SK-N-SH treated with all-trans-retinoic acid at 6 μM for 48 hours (cell line): ENCODE data around the gene SUGCT.

Source experiments
- ATAC-seq: fragments of 200-7000 bp; cut with Tn5 transposase; 3 replicates; pipeline ENCODE4 v1.9.1; 2020; ENCODE audit warnings: mild to moderate bottlenecking, moderate library complexity
- CREB5 ChIP-seq: fragments of 250-450 bp; sonication (Bioruptor Pico); IDR thresholded peaks from 2 replicates; pipeline ENCODE4 v1.5.1; 2020; ENCODE audit warnings: low read depth, mild to moderate bottlenecking, moderate library complexity
- CSDC2 ChIP-seq: fragments of 250-450 bp; sonication (Bioruptor Pico); IDR thresholded peaks from 2 replicates; pipeline ENCODE4 v1.5.0; 2020; ENCODE audit warnings: mild to moderate bottlenecking, moderate library complexity
- ESRRG ChIP-seq: fragments of 250-450 bp; sonication (Bioruptor Pico); IDR thresholded peaks from 2 replicates; pipeline ENCODE4 v1.6.1; 2021; ENCODE audit warnings: mild to moderate bottlenecking
- ISL1 ChIP-seq: fragments of 250-450 bp; sonication (Bioruptor Pico); IDR thresholded peaks from 2 replicates; pipeline ENCODE4 v2.1.2; 2022; ENCODE audit warnings: mild to moderate bottlenecking, moderate library complexity
- OSR1 ChIP-seq: fragments of 250-450 bp; sonication (Bioruptor Pico); IDR thresholded peaks from 2 replicates; pipeline ENCODE4 v1.8.0; 2022; ENCODE audit warnings: moderate library complexity, mild to moderate bottlenecking, inconsistent platforms
- PATZ1 ChIP-seq: fragments of 250-450 bp; sonication (Bioruptor Pico); IDR thresholded peaks from 2 replicates; pipeline ENCODE4 v1.8.0; 2020; ENCODE audit warnings: mild to moderate bottlenecking, moderate library complexity, borderline replicate concordance
- PPARA ChIP-seq: fragments of 250-450 bp; sonication (Bioruptor Pico); IDR thresholded peaks from 2 replicates; pipeline ENCODE4 v1.5.0; 2020; ENCODE audit warnings: mild to moderate bottlenecking, borderline replicate concordance
- RARB ChIP-seq: fragments of 250-450 bp; sonication (Bioruptor Pico); IDR thresholded peaks from 2 replicates; pipeline ENCODE4 v1.8.0; 2021; ENCODE audit warnings: mild to moderate bottlenecking, moderate library complexity
- SNAI2 ChIP-seq: fragments of 250-450 bp; sonication (Bioruptor Pico); IDR thresholded peaks from 2 replicates; pipeline ENCODE4 v1.5.0; 2020; ENCODE audit warnings: mild to moderate bottlenecking, moderate library complexity
- TCF4 ChIP-seq: fragments of 250-450 bp; sonication (Bioruptor Pico); IDR thresholded peaks from 2 replicates; pipeline ENCODE4 v1.8.0; 2021; ENCODE audit warnings: mild to moderate bottlenecking, moderate library complexity, borderline replicate concordance
- TOX ChIP-seq: fragments of 250-450 bp; sonication (Bioruptor Pico); IDR thresholded peaks from 2 replicates; pipeline ENCODE4 v1.8.0; 2021; ENCODE audit warnings: mild to moderate bottlenecking, moderate library complexity, borderline replicate concordance
- TSHZ2 ChIP-seq: fragments of 250-450 bp; sonication (Bioruptor Pico); IDR thresholded peaks from 2 replicates; pipeline ENCODE4 v1.5.0; 2020; ENCODE audit warnings: mild to moderate bottlenecking, moderate library complexity
- ZC3H10 ChIP-seq: fragments of 250-450 bp; sonication (Bioruptor Pico); IDR thresholded peaks from 2 replicates; pipeline ENCODE4 v1.5.1; 2021; ENCODE audit warnings: mild to moderate bottlenecking, moderate library complexity
- ZFP3 ChIP-seq: fragments of 250-450 bp; sonication (Bioruptor Pico); IDR thresholded peaks from 2 replicates; pipeline ENCODE4 v1.5.0; 2020; ENCODE audit warnings: mild to moderate bottlenecking, moderate library complexity
- ZFP30 ChIP-seq: fragments of 450-650 bp; formaldehyde crosslinking; IDR thresholded peaks from 2 replicates; pipeline ENCODE4 v1.5.0; 2022; ENCODE audit warnings: mild to moderate bottlenecking, moderate library complexity
- ZNF565 ChIP-seq: fragments of 450-650 bp; formaldehyde crosslinking; conservative IDR thresholded peaks from 2 replicates; pipeline ENCODE4 v1.5.0; 2020; ENCODE audit warnings: low read depth, mild to moderate bottlenecking, moderate library complexity
- ZNF70 ChIP-seq: fragments of 450-650 bp; formaldehyde crosslinking; IDR thresholded peaks from 2 replicates; pipeline ENCODE4 v1.5.0; 2020; ENCODE audit warnings: mild to moderate bottlenecking, moderate library complexity

Gene SUGCT

GRCh38 chr7:40542982-40543741 lies 408.4 kb downstream of the SUGCT start:
- TF ChIP-seq ZFP3 (CRISPR knock-in tag), result no peak
- TF ChIP-seq PPARA, result no peak
- TF ChIP-seq TSHZ2 (CRISPR knock-in tag), result no peak
- no peak for TF ChIP-seq OSR1
- no peak for TF ChIP-seq CSDC2 (CRISPR knock-in tag)
- TF ChIP-seq ZC3H10 (CRISPR knock-in tag), result no peak
- ATAC-seq, result peak; percentile 67

- TF ChIP-seq ZNF565 (CRISPR knock-in tag) (0 out of 2 replicates have a peak, but pooled peaks have one; percentile 7), SNAI2 (CRISPR knock-in tag) (no peak), CREB5 (CRISPR knock-in tag) (no peak), PPARA (no peak)
- ATAC-seq, result peak; percentile 12
Observed at GRCh38 chr7:40544221-40544723, 409.5 kb downstream of the SUGCT start.

- ATAC-seq, result peak; percentile 56
- 0 out of 2 replicates have a peak, but pooled peaks have one; percentile 23 for TF ChIP-seq RARB (CRISPR knock-in tag)
- no peak for TF ChIP-seq ZC3H10 (CRISPR knock-in tag)
- TF ChIP-seq ESRRG (CRISPR knock-in tag), result no peak
- no peak for TF ChIP-seq TSHZ2 (CRISPR knock-in tag)
Observed at GRCh38 chr7:40544871-40545303, 410.1 kb downstream of the SUGCT start.

- ATAC-seq, result no peak
- no peak for TF ChIP-seq CSDC2 (CRISPR knock-in tag)
- TF ChIP-seq ZFP3 (CRISPR knock-in tag), result no peak
- no peak for TF ChIP-seq OSR1
- no peak for TF ChIP-seq ZC3H10 (CRISPR knock-in tag)
- TF ChIP-seq SNAI2 (CRISPR knock-in tag), result no peak
- TF ChIP-seq ZNF70 (CRISPR knock-in tag), result no peak
- no peak for TF ChIP-seq TOX (CRISPR knock-in tag)
- TF ChIP-seq TSHZ2 (CRISPR knock-in tag), result peak; percentile 68; the same call in 1 of the 2 replicates
- TF ChIP-seq PATZ1 (CRISPR knock-in tag), result no peak
- TF ChIP-seq CREB5 (CRISPR knock-in tag), result no peak
- 0 out of 2 replicates have a peak, but pooled peaks have one; percentile 6 for TF ChIP-seq RARB (CRISPR knock-in tag)
- no peak; the same call in 1 of the 2 replicates for TF ChIP-seq TCF4 (CRISPR knock-in tag)
- no peak for TF ChIP-seq ZNF565 (CRISPR knock-in tag)
- no peak for TF ChIP-seq ESRRG (CRISPR knock-in tag)
- no peak for TF ChIP-seq ZFP30
- no peak for TF ChIP-seq ISL1 (CRISPR knock-in tag)
Observed at GRCh38 chr7:40545739-40546138, 410.9 kb downstream of the SUGCT start.
